ENCODE measurements around the gene FGF11.

GRCh38 chr17:7415784-7416183 lies 23.5 kb upstream of the FGF11 start:
- TF ChIP-seq CTCF (IDR thresholded peaks at IDR 0.05) (no peak), EP300 (IDR thresholded peaks at IDR 0.05) (no peak)

All from ovary (tissue), 3 donors.